AG08396 (cell line): ENCODE data around the gene SLC25A53.

Source experiments
- DNase-seq: peaks from one replicate; pipeline ENCODE4 v3.0.0; 2012; ENCODE audit warnings: low spot score, mixed read lengths

Gene SLC25A53

DNA sequence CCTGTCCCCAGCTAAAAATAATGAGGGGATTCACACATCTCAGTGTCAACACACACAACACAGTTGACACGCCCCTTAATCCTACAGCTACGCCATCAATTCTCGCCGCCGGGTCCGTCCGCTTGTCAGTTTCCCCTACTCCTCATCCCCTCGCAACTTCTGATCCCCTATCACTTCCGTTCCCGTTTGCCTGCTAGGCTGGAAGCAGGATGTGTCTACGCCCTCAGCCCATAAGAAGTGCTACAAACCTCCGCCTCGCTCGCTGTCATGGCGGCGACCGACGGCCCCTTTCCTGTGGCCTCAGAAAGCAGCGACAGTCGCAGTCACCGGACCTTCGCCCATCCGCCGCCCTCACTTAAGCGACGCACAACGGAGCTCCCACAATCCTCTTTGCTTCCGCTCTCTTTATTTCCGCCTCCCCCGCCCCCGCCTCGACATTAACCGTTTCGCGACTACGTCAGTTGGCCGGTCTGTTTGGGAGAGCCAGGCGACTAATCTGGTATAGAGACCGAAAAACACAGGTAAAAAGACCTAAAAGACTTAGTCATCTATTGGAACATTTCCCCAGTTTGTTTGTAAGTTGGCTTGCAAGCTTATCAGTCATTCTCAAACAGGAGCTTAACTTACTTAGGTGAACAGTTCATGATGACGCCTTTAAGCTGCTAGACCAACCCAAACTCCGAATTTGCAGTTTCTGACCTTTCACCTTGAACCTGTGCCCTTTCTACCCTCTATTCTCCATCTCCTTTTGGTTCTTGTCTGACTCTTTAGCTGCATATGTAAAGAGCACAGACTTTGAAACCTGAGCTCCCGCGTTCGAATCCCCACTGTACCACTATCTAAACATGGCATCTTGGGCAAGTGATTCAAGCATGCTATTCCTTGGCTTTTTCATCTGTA is at the start of gene SLC25A53:
TSS of gene SLC25A53 (minus strand) at position 380 of the 900 bp plus-strand sequence. CDS start 51,752 bp downstream, outside the sequence.
- peak; percentile 56 for DNase-seq

DNA sequence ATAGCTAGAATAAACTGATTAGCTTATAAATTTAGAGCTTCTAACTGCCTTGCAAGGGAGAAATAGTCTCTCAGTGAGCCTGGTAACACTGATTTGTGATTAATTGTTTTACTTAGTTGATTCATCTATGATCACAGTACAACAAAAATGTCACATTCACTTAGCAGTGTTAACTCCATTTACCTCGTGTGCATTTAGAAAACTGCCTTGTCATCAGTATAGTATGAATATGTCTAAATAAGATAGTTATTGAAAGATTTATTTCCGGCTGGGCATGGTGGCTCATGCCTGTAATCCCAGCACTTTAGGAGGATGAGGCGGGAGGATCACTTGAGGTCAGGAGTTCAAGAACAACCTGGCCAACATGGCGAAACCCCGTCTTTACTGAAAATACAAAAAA is 48.7 kb upstream of the SLC25A53 start:
- DNase-seq = no peak

DNA sequence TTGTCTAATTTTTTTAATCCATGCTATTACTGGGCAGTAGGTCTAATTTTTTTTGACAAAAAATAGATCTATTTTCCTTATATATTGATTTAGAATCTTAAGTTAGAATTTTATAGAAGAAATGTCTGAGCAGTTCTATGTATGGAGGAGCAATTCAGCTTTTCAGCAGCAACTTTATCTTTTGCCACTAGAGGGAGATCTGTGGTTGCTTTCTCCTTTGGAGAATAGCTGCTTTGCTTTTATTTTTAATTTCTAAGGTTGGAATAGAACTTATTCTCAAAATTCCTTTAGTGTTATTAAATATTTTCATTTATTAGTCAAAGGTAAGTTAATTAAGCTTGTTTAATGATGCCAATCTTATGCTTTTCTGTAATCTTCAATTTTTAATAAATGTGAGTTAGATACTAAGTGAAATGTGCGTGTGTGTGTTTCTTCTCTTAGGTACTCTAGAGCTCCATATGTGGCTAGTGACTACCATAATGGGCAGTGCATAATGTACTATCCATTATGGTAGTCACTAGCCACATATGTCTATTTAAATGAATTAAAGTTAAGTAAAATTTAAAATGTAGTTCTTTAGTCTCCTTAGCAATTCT is 38.8 kb upstream of the SLC25A53 start:
- DNase-seq = peak; percentile 36

GRCh38 chrX:104195013-104195412 is 38.2 kb upstream of the SLC25A53 start:
- DNase-seq = no peak

- no peak for DNase-seq
These were observed 36.7 kb upstream of the SLC25A53 start for GRCh38 chrX:104193485-104193884.

DNA sequence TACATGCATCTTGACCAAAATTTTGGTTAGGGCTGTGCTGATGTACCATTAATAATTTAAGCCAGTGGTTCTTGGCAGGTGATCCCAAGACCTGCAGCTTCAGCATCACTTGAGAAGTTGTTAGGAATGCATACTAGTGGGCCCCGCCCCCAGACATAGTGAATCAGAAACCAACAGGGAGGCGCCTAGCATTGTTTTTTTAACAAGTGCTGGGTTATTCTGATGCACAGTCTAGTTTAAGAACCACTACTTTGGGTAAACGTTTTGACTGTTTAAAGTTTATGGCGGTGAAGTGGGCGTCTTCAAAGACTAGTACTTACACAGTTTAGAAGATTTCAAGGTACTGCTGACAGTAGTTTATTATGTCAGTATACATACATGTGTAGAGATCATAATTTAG is 33.0 kb upstream of the SLC25A53 start:
- DNase-seq = no peak

DNA sequence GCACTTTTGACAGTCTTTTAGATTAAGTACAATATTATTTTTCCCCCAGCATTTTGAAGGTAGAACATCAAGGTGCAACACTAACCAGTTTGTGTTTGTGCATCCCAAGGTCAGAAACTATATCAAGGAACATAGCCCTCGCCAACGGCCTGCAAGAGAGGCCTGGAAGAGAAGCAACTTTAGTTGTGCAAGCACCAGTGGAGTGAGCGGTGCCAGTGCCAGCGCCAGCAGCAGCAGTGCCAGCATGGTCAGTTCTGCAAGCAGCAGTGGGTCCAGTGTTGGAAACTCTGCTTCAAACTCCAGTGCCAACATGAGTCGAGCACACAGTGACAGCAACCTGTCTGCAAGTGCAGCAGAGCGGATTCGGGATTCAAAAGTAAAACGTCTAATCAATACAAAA is 31.1 kb upstream of the SLC25A53 start:
- no peak for DNase-seq

GRCh38 chrX:104183685-104184084 is 26.9 kb upstream of the SLC25A53 start:
- DNase-seq = no peak

GRCh38 chrX:104173841-104174240 is 17.0 kb upstream of the SLC25A53 start:
- no peak for DNase-seq

- DNase-seq = no peak
These were observed 16.0 kb upstream of the SLC25A53 start for GRCh38 chrX:104172788-104173187.

GRCh38 chrX:104172121-104172520 is 15.3 kb upstream of the SLC25A53 start:
- no peak for DNase-seq

- DNase-seq = no peak
These were observed 11.3 kb upstream of the SLC25A53 start for GRCh38 chrX:104168127-104168526.

DNA sequence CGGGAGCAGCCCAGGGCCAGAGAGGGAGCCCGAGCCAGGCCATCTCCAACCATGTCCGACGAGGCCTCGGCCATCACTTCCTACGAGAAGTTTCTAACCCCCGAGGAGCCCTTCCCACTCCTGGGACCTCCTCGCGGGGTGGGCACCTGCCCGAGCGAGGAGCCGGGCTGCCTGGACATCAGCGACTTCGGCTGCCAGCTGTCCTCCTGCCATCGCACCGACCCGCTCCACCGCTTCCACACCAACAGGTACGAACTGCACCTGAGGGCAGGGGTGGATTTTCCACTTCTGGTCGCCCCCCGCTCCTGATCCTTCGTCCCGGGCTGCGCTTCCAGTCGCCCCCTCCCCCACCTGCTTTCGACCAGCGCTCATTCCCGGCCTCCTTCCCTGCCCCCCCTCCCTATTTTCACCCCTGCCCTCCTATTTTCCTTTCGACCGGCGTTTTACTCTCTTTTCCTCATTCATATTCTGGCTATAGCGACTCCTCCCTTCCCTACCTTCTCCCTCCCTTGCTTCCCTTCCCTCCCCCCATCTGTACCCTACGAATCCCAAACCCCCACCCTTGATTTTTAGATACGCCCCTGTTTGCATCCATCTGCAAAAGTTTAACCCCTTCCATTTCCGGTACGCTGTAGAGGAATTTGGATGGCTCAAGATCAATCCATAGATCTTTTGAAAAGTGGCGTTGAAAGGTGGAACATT is 10.1 kb upstream of the SLC25A53 start:
- peak; percentile 4 for DNase-seq

- DNase-seq = peak; percentile 91
These were observed 9.3 kb upstream of the SLC25A53 start, which contains the start of gene FAM199X for GRCh38 chrX:104165894-104166734. FAM199X (plus strand) TSS chrX:104166453; CDS start chrX:104166786, 333 bp downstream.

- no peak for DNase-seq
These were observed 5.8 kb downstream of the SLC25A53 start for GRCh38 chrX:104151037-104151436.

DNA sequence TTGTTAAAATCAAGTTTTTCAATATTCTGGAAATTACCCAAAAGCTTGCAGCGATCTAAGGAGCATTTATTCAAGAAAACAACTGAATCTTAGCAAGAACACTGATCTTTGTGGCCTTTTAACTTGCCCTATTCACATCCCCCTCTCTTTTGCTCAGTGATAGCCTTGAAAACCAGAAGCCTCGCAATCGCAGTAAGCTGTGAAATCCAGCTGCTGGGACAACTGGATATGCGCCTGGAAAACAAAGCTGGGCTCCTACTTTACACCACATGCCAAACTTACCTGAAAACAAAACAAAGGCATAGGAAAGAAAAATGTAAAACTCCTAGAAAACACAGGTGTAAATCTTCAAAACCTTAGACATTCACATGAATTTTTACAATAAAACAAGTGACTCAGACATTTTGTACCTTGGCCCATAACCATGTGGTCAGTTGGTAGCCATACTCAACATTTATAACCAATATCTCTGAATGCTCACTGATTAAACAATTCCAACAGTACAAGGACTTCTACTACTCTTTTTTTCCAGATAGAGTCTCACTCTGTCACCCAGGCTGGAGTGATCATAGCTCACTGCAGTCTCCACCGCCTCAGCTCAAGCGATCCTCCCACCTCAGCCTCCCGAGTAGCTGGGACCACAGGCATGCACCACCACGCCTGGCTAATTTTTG is 15.6 kb downstream of the SLC25A53 start:
- no peak for DNase-seq

DNA sequence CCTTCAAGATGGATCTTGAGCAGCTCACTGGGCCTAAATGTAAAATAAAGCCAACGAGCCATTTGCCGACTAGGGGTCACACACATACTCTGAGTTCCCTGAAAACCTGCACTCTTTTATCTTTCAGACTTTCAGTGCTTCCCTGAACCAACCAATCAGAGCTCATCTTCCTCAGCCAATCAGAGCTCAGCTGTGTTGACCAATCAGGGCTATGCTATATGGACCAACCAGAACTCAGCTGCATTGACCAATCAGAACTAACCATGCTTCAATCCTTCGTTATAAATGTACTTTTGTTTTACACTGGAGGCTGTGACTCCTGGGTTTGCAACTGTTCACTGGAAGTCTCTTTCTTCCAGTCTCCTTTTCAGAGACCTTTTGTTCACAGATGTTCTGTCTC is 19.3 kb downstream of the SLC25A53 start:
- peak; percentile 15 for DNase-seq

- DNase-seq = peak; percentile 81
These were observed 20.4 kb downstream of the SLC25A53 start for GRCh38 chrX:104136241-104137019.

GRCh38 chrX:104135677-104136076 is 21.1 kb downstream of the SLC25A53 start:
- DNase-seq = no peak

- DNase-seq = no peak
These were observed 22.1 kb downstream of the SLC25A53 start for GRCh38 chrX:104134583-104135261.
